Body of pancreas (tissue), 4 donors: ENCODE results near the gene TBP.
A peak's percentile ranks its signal among the peaks of the same experiment; 100 is the strongest.

Experiments used
- CTCF ChIP-seq, 7 experiments: fragments of 450-650 bp in 4 of 7; fragments of 200-600 bp in 3 of 7; sonication (generic) in 3 of 7; IDR thresholded peaks; one replicate each; pipeline ENCODE4 v1.5.1; 2016 to 2019; ENCODE audit warnings: antibody characterized with exemption in 7 of 7
- POLR2A ChIP-seq, 3 donors: fragments of 450-650 bp; IDR thresholded peaks; one replicate each; pipeline ENCODE4 v1.6.1; 2016; ENCODE audit warnings: antibody characterized with exemption in 3 of 3, mild to moderate bottlenecking in 2 of 3

DNA sequence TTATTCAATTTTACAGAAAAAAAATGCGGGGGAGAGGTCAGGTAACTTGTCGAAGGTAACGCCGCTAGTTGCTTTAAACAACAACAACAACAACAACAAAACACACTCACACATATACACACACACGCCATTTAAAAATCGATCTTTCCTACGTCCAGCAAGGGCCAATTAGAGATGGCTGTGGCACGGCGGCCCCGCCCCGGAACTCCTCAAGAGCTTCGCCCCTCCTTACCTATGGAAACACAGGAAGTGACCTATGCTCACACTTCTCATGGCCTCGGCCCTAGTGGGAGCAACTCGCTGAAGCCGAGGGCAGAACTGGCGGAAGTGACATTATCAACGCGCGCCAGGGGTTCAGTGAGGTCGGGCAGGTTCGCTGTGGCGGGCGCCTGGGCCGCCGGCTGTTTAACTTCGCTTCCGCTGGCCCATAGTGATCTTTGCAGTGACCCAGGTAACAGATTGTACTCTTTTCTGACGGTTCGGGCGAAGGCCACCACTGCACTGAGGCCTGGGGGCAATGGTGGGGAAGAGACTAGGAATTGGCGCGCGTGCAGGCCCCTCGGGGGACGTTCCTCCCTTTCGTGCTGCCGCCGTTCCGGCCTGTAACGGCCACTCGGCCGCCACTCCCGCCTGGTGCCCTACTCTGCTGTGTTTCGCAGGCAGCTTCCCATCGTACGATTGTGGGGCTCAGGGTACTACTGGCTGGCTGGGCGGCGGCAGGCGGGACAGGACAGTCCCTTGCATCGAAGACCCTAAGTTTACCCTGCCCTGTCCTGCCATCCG is at the start of gene TBP:
- TF ChIP-seq CTCF (IDR thresholded peaks at IDR 0.05) (peak in 1 of 7 experiments; percentile 26), POLR2A (IDR thresholded peaks at IDR 0.05) (peak; percentile 28 to 87 (median 81))
